NCI-H2196 (cell line): ENCODE measurements around the gene TPRA1.

Source experiments
- DNase-seq: peaks from one replicate; lab custom pipeline; 2025; ENCODE audit not compliant: unreplicated experiment; lab: John Stamatoyannopoulos, UW

TPRA1 gene

DNA sequence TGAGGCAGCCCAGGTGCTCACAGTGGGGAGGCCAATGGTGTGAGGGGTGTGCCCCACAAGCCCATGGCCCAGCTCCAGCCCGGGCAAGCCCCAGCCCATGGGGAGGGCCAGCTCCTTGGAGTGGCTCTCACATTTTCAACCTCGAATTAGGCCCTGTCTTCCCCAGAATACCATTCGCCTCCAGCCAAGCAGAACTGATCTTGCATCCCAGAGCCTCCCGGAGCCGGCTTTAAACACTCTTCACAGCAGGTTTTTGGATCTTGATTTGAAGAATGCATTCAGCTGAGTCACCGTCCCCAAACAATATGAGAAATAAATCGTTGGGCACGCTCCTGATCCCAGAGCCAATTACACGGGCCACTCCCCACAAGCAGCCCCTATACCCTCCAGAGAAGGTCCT lies 23.7 kb downstream of the TPRA1 start:
- DNase-seq = no peak

DNA sequence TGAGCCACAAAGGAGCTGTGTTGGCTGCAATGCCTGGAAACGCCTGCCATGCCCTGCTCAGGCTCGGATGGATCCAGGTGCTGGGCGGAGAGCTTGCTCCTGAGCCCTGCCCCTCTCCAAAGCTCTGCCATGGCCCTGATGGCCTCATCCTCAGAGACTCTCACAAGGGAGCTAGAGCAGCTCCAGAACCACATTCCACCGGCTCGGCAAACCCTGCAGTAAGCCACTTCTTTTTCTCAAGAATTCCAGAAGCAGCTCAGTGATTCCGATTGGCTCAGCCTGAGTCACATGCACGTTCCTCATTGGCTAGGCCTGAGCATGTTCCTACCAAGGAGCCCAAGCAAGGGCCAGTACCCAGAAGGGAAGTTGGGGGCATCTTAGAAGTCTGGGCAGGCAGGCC lies 24.8 kb downstream of the TPRA1 start:
- DNase-seq = no peak

DNA sequence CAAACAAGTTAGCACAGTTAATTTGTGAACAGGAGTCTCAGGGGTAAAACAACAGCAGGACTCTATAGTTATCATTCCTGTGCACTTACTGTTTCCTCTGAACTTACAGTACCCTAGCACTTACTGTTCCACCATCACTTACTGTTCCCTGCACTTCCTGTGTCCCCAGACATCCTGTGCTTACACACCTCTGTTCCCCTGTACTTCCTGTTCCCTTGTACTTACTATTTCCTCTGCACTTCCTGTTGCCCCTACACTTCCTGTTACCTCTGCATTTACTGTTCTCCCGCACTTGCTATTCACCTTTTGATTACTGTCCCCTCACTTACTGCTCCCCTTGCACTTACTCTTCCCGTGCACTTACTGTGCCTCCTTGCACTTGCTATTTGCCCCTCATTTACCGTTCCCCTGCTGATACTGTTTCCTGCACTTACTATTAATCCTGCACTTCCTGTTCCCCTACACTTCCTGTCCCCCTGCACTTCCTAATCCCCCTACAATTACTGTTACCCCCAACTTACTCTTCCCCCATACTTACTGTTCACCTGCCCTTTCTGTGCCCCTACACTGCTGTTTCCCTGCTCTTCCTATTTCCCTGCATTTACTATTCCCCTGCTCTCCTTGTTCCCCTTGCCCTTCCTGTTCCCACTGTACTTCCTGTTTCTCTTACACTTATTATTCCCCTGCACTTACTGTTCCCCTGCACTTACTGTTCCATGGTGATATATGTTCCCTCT lies 30.3 kb downstream of the TPRA1 start:
- no peak for DNase-seq

DNA sequence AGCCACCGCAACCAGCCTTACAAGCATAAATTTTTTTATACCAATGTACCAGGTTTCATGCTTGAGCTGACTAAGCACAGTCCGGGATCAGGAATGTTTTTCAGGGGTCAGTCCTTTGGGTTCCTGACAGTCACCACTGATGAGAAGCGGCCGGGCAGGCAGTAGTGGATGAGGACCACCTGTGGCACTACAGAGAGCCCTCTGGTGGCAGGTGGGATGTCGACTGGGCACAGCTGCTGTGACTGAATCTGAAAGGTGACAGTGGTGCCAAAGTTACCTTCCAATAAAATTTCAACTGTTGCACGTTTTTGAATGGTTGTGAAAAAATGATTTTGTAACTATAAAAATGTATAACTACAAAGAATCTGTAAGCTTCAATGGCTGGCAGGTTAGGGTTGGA lies 34.0 kb downstream of the TPRA1 start:
- no peak for DNase-seq

DNA sequence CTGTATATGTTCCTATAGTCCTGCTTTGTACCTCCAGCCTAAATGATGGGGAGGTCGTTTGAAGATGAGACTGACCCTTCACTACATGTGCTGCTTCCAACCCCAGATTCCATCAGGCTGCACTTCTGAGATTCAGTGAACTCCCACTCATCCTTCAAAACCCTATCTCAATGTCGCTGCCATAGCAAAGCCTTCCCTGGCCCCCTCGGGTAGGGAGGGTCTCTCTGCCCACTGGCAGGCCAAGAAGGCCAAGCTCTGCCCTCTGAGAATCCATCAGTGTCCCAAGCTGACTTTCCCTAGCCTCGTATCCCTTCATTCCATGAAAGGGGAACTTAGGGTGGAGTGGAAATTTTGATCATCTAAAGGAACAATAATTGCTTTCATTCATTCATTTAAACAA lies 35.4 kb downstream of the TPRA1 start:
- DNase-seq = no peak

DNA sequence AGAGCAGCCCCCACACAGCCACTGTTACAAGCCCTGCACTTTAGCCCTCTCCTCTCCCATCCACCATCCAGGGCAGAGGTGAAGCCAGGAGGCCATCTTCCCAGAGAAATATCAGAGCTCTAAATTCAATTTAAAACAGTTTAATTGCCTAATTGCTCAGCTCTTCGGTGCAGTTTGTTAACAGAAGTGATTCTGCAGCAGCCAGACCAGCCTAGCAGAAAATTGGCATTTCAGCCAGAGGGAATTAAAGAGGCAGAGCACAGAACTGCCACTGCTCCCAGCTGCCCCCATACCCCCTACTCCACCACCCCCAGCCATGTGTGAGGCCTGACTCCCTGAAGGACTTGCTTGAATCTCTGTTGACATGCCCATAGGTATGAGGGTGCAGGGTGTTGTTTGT lies 38.5 kb downstream of the TPRA1 start:
- no peak for DNase-seq

DNA sequence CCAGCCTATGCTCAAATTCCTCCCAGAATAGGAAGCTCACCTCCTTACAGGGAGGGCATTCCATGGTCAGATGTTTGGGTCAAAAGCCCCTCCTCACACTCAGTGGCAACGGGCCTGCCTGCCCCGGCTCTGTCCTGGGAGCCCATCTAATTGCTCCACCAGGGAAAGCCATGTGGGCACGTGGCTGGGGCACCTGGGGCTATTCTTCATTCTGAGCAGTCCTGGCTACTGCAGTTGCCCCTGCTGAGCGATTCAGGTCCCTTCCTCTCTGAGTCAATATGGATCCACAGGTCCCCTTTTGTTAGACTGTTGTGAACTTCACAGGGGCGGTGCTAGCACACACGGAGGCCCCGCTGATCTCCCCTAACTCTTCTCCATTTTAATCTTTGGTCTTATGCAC lies 39.4 kb downstream of the TPRA1 start:
- DNase-seq = no peak

DNA sequence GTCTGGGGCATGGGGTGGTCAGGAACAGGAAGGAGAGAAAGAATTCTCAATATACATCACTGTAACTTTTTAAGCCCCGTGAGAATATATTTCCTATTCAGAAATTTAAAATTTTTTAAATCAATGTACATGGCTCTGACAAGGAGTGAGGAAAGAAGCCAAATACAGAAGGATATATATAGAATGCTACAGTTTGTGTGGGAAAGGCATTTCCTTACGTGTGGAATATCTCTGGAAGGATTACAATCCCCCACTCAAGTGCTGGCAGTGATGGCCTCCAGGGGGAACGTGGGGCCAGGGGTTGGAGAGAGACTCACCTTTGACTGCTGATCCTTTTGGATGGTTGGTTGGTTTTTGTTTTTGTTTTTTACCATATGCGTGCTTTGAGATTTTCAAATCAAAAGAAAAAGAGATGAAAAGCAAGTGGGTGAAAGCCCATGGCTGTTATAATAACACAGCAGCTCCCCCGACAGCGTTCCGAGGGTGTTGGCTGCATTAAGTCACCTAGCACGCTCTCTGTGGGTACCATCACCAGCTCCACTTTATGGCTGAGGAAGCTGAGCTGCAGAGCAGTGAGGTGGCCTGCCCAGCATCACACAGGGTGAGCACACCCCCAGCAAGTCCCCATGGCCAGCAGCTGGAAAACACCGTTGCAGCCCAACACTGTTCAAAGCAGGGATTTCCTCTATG lies 39.9 kb downstream of the TPRA1 start:
- no peak for DNase-seq

DNA sequence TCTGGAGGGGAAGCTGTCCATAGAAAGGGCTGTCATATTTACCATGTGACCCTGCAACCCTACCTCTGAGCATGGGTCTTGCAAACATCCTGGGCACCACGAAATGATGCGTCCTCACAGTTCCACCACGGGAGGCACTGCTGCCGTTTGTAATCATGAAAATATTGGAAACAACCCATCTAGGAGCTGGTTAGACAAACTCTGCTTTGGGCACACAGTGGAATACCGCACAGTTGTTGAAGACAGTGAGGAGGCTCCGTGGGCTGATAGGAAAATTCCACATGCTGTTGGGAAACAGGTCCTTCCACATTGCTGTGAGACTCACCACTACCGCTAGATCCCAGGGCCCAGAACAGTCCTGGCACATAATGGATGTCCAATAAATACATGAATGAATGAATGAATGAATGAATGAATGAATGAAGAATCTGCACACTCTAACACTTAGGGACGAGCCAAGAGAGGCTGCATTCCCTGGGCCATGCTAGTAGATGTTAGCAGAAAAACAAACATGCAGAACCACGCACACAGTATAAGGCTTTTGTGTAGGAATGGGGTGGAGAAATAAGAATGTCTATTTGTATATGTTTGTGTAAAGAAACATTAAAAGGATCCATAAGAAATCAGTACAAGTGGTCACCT lies 40.6 kb downstream of the TPRA1 start:
- DNase-seq = no peak

DNA sequence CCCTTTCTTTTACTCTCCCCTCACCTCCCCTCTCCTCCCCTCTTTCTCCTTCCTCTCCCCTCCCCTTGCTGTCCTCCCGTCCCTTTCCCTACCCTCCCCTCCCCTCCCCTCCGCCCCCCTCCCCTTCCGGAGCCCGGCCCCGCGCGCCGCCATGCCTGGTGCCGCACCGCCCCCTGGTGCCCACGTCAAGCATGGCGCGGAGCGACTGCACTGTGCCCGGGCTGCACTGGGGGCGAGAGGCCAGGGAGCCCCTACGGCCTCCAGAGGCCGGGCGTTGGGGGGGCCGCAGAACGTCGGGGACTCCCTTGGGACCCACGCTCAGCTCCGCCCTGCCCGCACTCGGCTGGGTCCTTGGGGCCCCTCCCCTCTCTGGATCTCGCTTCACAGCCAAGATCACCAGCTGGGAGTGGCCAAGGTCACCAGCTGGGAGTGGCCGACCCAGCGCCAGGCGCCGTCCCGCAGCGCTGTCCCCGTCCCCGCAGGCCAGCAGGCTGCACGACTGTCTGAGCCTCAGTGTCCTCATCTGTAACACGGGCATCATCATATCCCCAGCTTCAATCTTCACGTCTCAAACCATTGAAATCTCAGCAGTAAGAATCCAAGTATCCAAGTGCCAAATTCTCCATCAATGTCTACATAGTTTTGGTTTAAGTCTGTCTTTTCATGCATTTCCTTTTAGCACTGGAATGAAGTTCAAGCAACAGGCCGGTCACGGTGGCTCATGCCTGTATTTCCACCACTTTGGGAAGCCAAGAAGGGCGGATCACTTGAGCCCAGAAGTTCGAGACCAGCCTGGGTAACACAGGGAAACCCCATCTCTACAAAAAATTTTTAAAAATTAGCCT lies 42.5 kb downstream of the TPRA1 start:
- DNase-seq = peak; percentile 86

DNA sequence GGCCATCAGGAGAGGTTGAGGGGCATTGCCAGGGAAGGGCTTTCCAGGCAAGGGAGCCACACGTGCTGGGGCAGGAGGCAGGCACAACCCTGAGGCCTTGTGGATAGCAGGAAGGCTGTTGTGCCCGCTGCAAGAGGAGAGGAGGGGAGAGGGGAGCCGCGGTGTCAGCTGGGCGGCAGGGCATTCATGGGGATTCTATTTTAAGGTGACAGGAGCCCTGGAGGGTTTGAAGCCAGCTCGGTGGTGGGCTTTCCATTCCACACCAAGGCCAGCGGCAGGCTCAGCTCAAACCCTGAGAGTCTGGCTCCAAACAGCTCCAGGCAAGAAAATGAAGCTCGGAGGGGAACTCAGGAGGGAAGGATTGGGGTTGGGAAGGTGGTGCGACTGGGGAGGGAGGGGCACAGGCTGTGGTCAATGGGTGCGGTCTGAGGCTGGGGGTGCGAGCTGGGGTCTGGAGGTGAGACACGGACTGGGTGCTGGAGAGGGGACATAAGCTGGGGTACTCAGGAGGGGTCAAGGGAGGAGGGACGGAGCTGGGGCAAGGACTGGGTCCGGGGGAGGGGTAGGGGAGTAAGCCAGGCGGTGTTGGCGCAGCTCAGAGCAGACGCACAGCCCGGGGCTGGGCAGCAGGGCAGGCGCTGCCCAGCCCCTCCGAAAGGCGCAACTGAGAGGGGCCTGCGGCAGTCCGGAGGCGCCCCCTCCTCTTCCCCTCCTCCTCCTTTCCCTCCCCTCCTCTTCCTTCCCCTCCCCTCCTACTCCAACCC lies 43.4 kb downstream of the TPRA1 start:
- no peak for DNase-seq

DNA sequence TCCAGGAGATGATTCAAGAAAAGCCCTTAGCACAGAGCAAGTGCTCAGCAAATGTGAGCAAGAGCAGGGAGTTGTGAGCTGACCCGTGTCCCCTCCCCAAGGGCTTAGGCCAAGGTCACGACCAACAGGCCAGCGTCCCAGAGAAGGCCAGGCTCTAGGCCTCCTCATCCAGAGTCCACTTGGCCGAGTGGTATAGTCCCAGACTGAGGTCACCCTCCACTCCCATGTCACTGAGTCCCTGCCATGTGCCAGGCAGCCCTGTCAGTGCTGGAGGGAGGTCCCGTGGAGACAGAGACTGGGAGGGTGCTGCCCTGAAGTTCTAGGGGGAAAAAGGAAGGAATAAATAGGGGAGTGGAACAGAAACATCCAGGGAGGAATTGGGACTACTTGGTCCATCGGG lies 44.0 kb downstream of the TPRA1 start:
- no peak for DNase-seq

DNA sequence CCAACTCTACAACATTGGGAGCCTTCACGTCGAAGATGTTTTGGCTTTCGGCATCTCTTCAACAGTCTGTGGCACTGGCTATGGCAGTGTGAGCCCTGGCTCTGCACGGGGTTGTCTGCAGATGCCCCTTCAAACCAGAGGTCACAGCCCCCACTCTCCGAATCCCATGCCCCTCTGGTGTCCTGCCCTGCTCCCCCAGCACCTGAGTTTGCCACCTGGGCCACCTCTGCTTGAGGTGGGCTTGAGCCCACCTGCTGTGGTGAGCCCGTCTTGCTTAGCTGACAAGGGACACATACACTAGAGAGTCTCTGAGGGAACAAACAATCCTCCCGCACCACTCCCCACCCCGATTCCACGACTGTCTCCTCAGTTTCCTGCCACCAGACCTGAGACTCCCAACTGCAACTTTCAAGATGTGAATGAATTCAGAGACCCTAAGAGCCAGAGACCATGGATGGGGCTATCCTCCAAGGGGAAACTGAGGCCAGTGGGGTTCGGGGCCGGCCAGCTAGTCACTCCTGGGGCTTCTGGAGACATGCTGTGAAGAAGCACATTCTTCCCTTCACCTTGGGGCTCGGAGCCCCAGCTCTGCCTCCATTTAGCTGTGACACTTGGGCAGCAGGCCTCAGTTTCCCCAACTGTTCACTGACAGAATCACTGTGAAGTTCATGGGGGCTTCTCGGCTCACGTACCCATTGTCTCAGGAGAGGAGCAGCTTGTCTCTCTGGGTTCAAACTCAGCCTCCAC lies 44.6 kb downstream of the TPRA1 start:
- DNase-seq = no peak

DNA sequence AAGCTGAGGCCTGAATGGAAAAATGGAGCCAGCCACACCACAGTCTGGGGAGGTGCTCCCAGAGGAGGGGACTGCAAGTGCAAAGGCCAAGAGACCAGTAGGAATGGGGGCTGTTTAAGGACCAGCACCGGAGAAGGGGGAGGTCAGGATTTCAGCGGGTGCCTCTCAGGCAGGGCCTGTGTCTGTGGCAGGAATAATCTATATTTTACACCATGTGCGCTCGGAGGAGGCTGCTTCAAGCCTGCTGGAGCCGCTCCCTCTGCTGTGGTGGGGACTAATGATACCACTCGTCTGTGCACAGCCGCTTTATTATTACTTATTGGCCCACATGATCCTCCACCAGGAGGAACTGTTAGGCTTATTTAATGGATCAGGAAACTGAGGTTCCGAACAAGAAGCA lies 45.3 kb downstream of the TPRA1 start:
- DNase-seq = no peak

DNA sequence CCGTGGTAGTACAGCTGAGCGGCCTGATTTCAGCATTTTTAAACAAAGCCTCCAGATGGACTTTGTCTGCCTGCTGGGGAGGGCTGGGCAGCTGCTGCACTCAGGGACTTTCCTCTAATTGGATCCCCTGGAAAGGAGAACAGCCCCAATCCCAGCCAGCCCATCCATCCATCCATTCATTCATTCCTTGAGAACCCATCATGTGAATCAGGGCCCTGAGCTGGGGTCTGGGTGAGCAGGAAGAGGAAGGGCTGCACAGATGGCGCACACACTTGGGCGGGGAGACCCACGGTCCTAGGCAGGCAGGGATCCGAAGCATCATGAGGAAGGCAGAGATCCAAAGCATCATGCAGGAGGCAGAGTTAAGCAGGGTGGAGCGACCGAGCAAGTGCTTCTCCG lies 45.7 kb downstream of the TPRA1 start:
- DNase-seq = no peak

DNA sequence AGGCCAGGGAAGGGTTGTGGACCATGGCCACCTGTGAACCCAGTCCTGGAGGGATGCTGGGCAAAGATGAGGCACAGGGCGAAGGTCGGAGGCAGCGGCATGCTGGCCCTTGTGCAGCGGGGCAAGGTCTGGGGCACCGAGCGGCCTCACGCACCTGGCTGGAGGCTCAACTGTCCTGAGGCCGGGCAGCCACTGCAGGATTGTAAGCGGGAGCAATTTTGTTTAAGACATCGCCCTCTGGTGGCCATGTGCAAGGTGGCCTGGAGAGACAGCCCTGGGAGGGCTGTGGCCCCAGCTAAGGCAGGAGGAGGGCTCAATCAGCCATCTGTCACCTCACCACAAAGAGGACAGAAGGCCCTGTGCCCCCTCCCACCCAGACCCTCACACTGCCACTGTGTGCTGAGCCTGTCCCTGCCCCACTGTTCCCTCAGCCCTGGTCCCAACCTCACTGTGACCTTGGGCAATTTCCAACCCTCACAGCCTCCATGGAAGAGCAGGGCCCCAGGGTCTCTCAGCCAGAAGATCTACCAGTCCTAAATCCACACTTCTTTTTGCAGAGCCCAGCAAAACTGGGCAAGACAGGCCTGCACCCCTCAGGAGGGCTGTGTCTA lies 46.2 kb downstream of the TPRA1 start:
- DNase-seq = peak; percentile 89

DNA sequence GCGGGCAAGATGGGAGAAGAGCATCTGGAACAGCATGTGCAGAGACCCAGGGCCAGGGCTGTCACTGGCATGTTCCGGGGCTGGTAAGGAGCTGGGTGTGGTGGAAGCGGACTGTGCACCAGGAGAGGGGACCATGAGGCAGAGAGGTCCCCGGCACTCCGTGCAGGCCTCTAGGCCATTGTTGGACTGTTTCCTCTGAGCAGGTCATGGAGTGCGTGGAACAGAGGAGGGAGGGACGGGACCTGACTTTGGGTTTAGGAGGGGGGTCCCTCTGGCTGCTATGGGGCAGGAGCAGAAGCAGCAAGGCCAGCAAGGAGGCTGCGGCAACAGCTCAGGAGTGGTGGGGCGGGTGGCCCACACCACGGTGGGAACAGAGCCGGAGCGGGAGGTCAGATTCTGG lies 47.1 kb downstream of the TPRA1 start:
- no peak for DNase-seq

DNA sequence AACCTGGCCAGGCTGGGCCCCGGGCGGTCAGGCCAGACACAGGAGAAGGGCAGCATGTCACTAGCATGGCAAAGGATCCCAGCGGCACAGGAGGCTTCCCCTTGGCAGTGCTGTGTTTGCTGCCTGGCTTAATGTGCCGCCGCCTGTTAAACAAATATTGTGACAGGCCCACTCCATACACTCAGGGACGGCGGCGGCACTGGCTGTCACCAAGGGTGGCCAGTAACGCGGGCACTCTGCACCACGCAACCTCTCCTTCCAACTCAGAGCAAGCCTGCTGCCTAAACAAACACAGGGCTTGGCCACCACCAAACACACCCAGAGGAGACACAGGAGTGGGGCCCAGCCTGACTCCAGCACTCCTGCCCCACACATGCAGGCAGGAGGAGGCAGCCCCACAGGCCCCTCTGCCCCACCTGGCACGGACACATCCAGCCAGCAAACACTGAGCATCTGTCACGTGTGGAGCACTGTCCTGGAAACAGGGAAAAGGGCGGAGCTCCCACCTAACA lies 48.0 kb downstream of the TPRA1 start:
- DNase-seq = peak; percentile 51

DNA sequence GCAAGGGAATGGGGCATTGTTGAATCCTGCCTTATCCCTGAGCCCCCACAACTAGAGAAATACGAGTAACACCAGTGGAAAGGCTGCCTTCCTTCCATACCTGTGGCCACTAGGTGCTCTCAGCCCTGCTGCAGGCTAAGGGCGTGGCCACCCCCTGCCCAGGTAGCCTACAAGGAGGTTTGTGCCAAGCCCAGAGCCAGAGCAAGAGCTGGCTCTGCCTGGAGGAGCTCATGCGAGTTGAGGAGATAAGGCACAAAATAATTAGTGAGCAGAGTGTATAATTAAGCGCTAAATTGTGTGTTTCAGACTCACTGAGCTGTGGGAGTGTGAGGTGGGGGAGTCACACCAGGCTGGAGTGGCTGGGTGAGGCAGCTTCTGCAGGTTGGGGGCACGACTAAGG lies 49.2 kb downstream of the TPRA1 start:
- no peak for DNase-seq
